PC-3 (cell line): Measurements from ENCODE around the gene TACC2. TPM values are rescaled to one million over a fixed set of nuclear protein-coding genes. Genes with fewer than 3 reads are reported as not detected.

Experiments
- ATAC-seq: fragments of 200-7000 bp; cut with Tn5 transposase; 2 replicates; pipeline ENCODE4 v1.9.1; 2020; ENCODE audit warnings: mild to moderate bottlenecking, moderate library complexity
- BruUV-seq: library from RNA; stranded (reverse); fragments of 400-500 nt; replicated peaks from 2 replicates; lab custom pipeline; 2021; lab: Mats Ljungman, UMichigan
- CTCF ChIA-PET: fragments of 300-600 bp; sonication (Branson Sonifier 250); formaldehyde crosslinking; loops from one replicate; lab custom pipeline; 2022; ENCODE audit warnings: antibody characterized with exemption; lab: Charles Lee
- POLR2A ChIA-PET: fragments of 300-600 bp; sonication (Branson Sonifier 250); formaldehyde crosslinking; loops from one replicate; lab custom pipeline; 2022; ENCODE audit warnings: antibody characterized with exemption; ENCODE audit not compliant: unreplicated experiment; lab: Charles Lee
- DNase-seq: peaks from one replicate; pipeline ENCODE4 v3.0.0-alpha.2; 2015
- H2AFZ ChIP-seq: fragments of 300-600 bp; sonication (generic); 2 replicates; pipeline ENCODE4 v1.6.0; 2016; ENCODE audit warnings: antibody characterized with exemption, low read length
- H3F3A ChIP-seq: fragments of 300-600 bp; sonication (generic); one replicate; pipeline ENCODE4 v1.6.0; 2017; ENCODE audit warnings: antibody characterized with exemption, low read length, control low read depth, mild to moderate bottlenecking; ENCODE audit not compliant: unreplicated experiment
- H3K27ac ChIP-seq: fragments of 300-600 bp; sonication (generic); 2 replicates; pipeline ENCODE4 v1.5.1; 2016; ENCODE audit warnings: mild to moderate bottlenecking, low read length
- H3K27me3 ChIP-seq: fragments of 300-600 bp; sonication (generic); 2 replicates; pipeline ENCODE4 v1.6.1; 2016; ENCODE audit warnings: low read length, mixed read lengths
- H3K36me3 ChIP-seq: fragments of 300-600 bp; sonication (generic); 2 replicates; pipeline ENCODE4 v1.6.1; 2016; ENCODE audit warnings: low read depth, mixed run types, low read length, mixed read lengths
- H3K4me1 ChIP-seq: fragments of 300-600 bp; sonication (generic); 2 replicates; pipeline ENCODE4 v1.5.1; 2016; ENCODE audit warnings: low read length; ENCODE audit not compliant: insufficient read depth
- H3K4me2 ChIP-seq: fragments of 300-600 bp; sonication (generic); 2 replicates; pipeline ENCODE4 v1.6.0; 2016; ENCODE audit warnings: low read length
- H3K4me3 ChIP-seq: fragments of 300-600 bp; sonication (generic); 2 replicates; pipeline ENCODE4 v1.5.1; 2016; ENCODE audit warnings: mild to moderate bottlenecking, low read length, mixed read lengths
- H3K79me2 ChIP-seq: fragments of 300-600 bp; sonication (generic); 2 replicates; pipeline ENCODE4 v1.6.1; 2017; ENCODE audit warnings: low read length, mixed read lengths
- H3K9ac ChIP-seq: fragments of 300-600 bp; sonication (generic); 2 replicates; pipeline ENCODE4 v1.6.0; 2016; ENCODE audit warnings: mild to moderate bottlenecking, low read length
- H3K9me2 ChIP-seq: fragments of 300-600 bp; sonication (generic); replicated peaks from 2 replicates; pipeline ENCODE4 v1.6.1; 2016; ENCODE audit warnings: mixed run types, low read length, mixed read lengths
- H3K9me3 ChIP-seq: fragments of 300-600 bp; sonication (generic); 2 replicates; pipeline ENCODE4 v1.6.1; 2016; ENCODE audit warnings: low read length, mixed read lengths
- H4K20me1 ChIP-seq: fragments of 300-600 bp; sonication (generic); 2 replicates; pipeline ENCODE4 v1.6.1; 2016; ENCODE audit warnings: low read length, mixed read lengths
- CTCF ChIP-seq: fragments of 300-600 bp; sonication (generic); conservative IDR thresholded peaks from 2 replicates; pipeline ENCODE4 v1.5.1; 2017; ENCODE audit warnings: antibody characterized with exemption, low read depth, mild to moderate bottlenecking, low read length
- EZH2 ChIP-seq: fragments of 300-600 bp; sonication (generic); IDR thresholded peaks from one replicate; pipeline ENCODE4 v1.6.1; 2017; ENCODE audit warnings: antibody characterized with exemption, mild to moderate bottlenecking, low read length; ENCODE audit not compliant: unreplicated experiment
- EZH2phosphoT487 ChIP-seq: fragments of 300-600 bp; sonication (generic); IDR thresholded peaks from 2 replicates; pipeline ENCODE4 v1.6.1; 2018; ENCODE audit warnings: mild to moderate bottlenecking, antibody characterized with exemption, low read length, borderline replicate concordance
- intact Hi-C: fragments of 100-400 bp; cut with micrococcal nuclease; formaldehyde crosslinking; loops from 2 replicates; pipeline ENCODE4 v1.9.0; 2023
- total RNA-seq: library from RNA; depleted of rRNA; stranded (reverse); fragments of >200 nt; gene quantifications from 2 replicates; pipeline ENCODE4 v1.2.3, GENCODE V29; 2014

TACC2 gene
- total RNA-seq, 1 experiment from 2014 or later: 31.7 TPM

- DNase-seq (no peak), ATAC-seq (no peak)
- TF ChIP-seq CTCF: no peak
- TF ChIP-seq EZH2phosphoT487: no peak
- no peak for TF ChIP-seq EZH2
- Histone ChIP-seq H2AFZ (no peak overlapping the region), H3K36me3 (no peaks in the 10 kb centered on the region), H4K20me1 (no peaks in the 10 kb centered on the region), H3K27ac (no peak overlapping the region), H3K4me2 (no peak overlapping the region), H3K4me1 (no peaks in the 10 kb centered on the region), H3K79me2 (no peaks in the 10 kb centered on the region), H3K9ac (no peak overlapping the region), H3K9me2 (no peaks in the 10 kb centered on the region), H3K9me3 (no peaks in the 10 kb centered on the region), H3K27me3 (no peaks in the 10 kb centered on the region), H3K4me3 (no peak overlapping the region), H3F3A (no peaks in the 10 kb centered on the region)
- intact Hi-C loops: no loop called here
- POLR2A ChIA-PET: no interaction called here
- CTCF ChIA-PET: no interaction called here
- BruUV-seq: no TSS peak
Observed at GRCh38 chr10:122154031-122154544, 165.1 kb downstream of the TACC2 start.

- H3K27ac ChIP-seq: no peak overlapping the region
- H3K9ac ChIP-seq: no peak overlapping the region
- no peaks in the 10 kb centered on the region for H3K9me3 ChIP-seq
- no TSS peak for BruUV-seq
- no peaks in the 10 kb centered on the region for H3K4me1 ChIP-seq
- intact Hi-C loops: no loop called here
- H3K27me3 ChIP-seq: no peaks in the 10 kb centered on the region
- TF ChIP-seq EZH2 (no peak), EZH2phosphoT487 (no peak), CTCF (no peak)
- DNase-seq (no peak), ATAC-seq (no peak; the same call in 1 of the 2 replicates)
- ChIA-PET CTCF (no interaction called here), POLR2A (no interaction called here)
- H4K20me1 ChIP-seq: no peaks in the 10 kb centered on the region
- no peak overlapping the region for H2AFZ ChIP-seq
- no peaks in the 10 kb centered on the region for H3K79me2 ChIP-seq
- H3K36me3 ChIP-seq: no peaks in the 10 kb centered on the region
- no peak overlapping the region for H3K4me3 ChIP-seq
- H3K9me2 ChIP-seq: no peaks in the 10 kb centered on the region
- H3F3A ChIP-seq: no peaks in the 10 kb centered on the region
- H3K4me2 ChIP-seq: no peak overlapping the region
Observed at GRCh38 chr10:122154545-122155366, 165.8 kb downstream of the TACC2 start.

- no peak overlapping the region for H2AFZ ChIP-seq
- H3F3A ChIP-seq: no peaks in the 10 kb centered on the region
- ChIA-PET CTCF (no interaction called here), POLR2A (no interaction called here)
- BruUV-seq: no TSS peak
- H3K9me3 ChIP-seq: no peaks in the 10 kb centered on the region
- intact Hi-C loops: no loop called here
- no peak overlapping the region for H3K9ac ChIP-seq
- no peaks in the 10 kb centered on the region for H3K4me1 ChIP-seq
- ATAC-seq (no peak), DNase-seq (no peak)
- no peaks in the 10 kb centered on the region for H4K20me1 ChIP-seq
- no peaks in the 10 kb centered on the region for H3K79me2 ChIP-seq
- no peak overlapping the region for H3K27ac ChIP-seq
- H3K4me2 ChIP-seq: no peak overlapping the region
- H3K27me3 ChIP-seq: no peaks in the 10 kb centered on the region
- no peak overlapping the region for H3K4me3 ChIP-seq
- TF ChIP-seq EZH2phosphoT487: no peak
- TF ChIP-seq CTCF: no peak
- no peak for TF ChIP-seq EZH2
- H3K9me2 ChIP-seq: no peaks in the 10 kb centered on the region
- no peaks in the 10 kb centered on the region for H3K36me3 ChIP-seq
Observed at GRCh38 chr10:122157451-122157850, 168.5 kb downstream of the TACC2 start.
